Tibial nerve (tissue), 4 donors: Measurements from ENCODE around the gene JPH4. TPM values are rescaled to one million over a fixed set of nuclear protein-coding genes. Genes with fewer than 3 reads are reported as not detected.
"Not testable (repeated sequence)": the region's sequence is repeated elsewhere in the genome, so short reads cannot be mapped to it uniquely, and the experiment has no call there.

Experiments
- DNase-seq, 2 donors: peaks; one replicate each; pipeline ENCODE4 v3.0.0-alpha.2; 2019; ENCODE audit warnings: low spot score in 2 of 2
- H3K27ac ChIP-seq, 4 donors: fragments of 200-600 bp; sonication (generic) in 3 of 4; one replicate each; pipeline ENCODE4 v1.5.1; 2017 to 2019; ENCODE audit warnings: mild to moderate bottlenecking in 1 of 4
- H3K27me3 ChIP-seq, 2 donors: fragments of 200-600 bp; sonication (generic) in 1 of 2; one replicate each; pipeline versions ENCODE4 v1.5.1 to v1.6.0; 2017 to 2019
- H3K36me3 ChIP-seq, 3 donors: fragments of 200-600 bp; sonication (generic); one replicate each; pipeline ENCODE4 v1.5.1; 2018 to 2019
- H3K4me1 ChIP-seq, 4 donors: fragments of 200-600 bp; sonication (generic) in 3 of 4; one replicate each; pipeline ENCODE4 v1.5.1; 2017 to 2019
- H3K4me3 ChIP-seq, 4 donors: fragments of 200-600 bp; sonication (generic) in 3 of 4; one replicate each; pipeline ENCODE4 v1.5.1; 2017 to 2019; ENCODE audit warnings: mild to moderate bottlenecking in 1 of 4, moderate library complexity in 1 of 4
- H3K9me3 ChIP-seq, 4 donors: fragments of 200-600 bp; sonication (generic) in 3 of 4; one replicate each; pipeline ENCODE4 v1.5.1; 2017 to 2019
- EP300 ChIP-seq, 2 donors: sonication (generic); formaldehyde crosslinking; IDR thresholded peaks; one replicate each; pipeline ENCODE4 v1.6.1; 2017; ENCODE audit warnings: antibody characterized with exemption in 2 of 2, mild to moderate bottlenecking in 1 of 2
- POLR2A ChIP-seq, 2 donors: fragments of 450-650 bp; IDR thresholded peaks; one replicate each; pipeline ENCODE4 v1.6.1; 2017; ENCODE audit warnings: antibody characterized with exemption in 2 of 2, mild to moderate bottlenecking in 2 of 2, moderate library complexity in 2 of 2
- whole genome bisulfite sequencing, 2 donors: methylation state at CpG; one replicate each; pipeline ENCODE4 v1.1.5; 2018; 5-methylcytosine and 5-hydroxymethylcytosine counted together
- total RNA-seq, 4 donors: library from RNA; depleted of rRNA; stranded (reverse); fragments of >200 nt; gene quantifications; one replicate each; pipeline ENCODE4 v1.1.0, GENCODE V29; 2016
- TF ChIP-seq, protein P1 (sequence below), 5 experiments: fragments of 200-600 bp in 3 of 5; fragments of 450-650 bp in 2 of 5; sonication (generic) in 3 of 5; IDR thresholded peaks; one replicate each; pipeline ENCODE4 v1.5.1; 2016 to 2019; ENCODE audit warnings: antibody characterized with exemption in 5 of 5, mild to moderate bottlenecking in 3 of 5, moderate library complexity in 2 of 5

The JPH4 gene
- total RNA-seq, 4 donors from 2014 or later = 1.2 to 2.9 (median 2.2) TPM

DNA sequence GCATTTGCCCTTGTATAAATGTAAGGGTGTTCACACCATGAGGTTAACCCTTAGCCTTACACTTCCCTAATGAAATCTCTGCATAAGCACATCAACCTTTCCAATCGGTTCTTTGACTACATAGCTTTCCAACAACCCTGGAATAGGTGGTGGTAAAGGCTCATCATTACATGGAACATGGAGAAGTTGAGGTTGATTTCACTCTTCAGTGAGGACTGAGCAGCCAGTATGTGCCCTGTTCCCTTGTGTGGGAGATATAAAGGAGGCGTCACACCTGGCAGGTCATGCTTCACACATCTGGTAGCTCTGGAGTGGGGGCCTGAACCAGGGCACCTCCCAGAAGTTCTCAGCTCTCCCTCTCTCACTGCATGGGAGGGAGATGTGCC lies 21.7 kb upstream of the JPH4 start:
- Histone ChIP-seq H3K9me3 (peaks cover 0 to 3% (median 0%) of the 10 kb centered on the region in 4 donors), H3K4me3 (no peak overlapping the region), H3K27me3 (no peaks in the 10 kb centered on the region), H3K36me3 (no peaks in the 10 kb centered on the region), H3K27ac (no peak overlapping the region), H3K4me1 (no peaks in the 10 kb centered on the region)
- WGBS, 2 donors = 62 to 89% methylated on average over 2 of the region's 2 CpGs
- no peak for DNase-seq
- TF ChIP-seq POLR2A (IDR thresholded peaks at IDR 0.05) = no peak
- no peak for TF ChIP-seq EP300 (IDR thresholded peaks at IDR 0.05)
- TF ChIP-seq, protein P1, sequence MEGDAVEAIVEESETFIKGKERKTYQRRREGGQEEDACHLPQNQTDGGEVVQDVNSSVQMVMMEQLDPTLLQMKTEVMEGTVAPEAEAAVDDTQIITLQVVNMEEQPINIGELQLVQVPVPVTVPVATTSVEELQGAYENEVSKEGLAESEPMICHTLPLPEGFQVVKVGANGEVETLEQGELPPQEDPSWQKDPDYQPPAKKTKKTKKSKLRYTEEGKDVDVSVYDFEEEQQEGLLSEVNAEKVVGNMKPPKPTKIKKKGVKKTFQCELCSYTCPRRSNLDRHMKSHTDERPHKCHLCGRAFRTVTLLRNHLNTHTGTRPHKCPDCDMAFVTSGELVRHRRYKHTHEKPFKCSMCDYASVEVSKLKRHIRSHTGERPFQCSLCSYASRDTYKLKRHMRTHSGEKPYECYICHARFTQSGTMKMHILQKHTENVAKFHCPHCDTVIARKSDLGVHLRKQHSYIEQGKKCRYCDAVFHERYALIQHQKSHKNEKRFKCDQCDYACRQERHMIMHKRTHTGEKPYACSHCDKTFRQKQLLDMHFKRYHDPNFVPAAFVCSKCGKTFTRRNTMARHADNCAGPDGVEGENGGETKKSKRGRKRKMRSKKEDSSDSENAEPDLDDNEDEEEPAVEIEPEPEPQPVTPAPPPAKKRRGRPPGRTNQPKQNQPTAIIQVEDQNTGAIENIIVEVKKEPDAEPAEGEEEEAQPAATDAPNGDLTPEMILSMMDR (IDR thresholded peaks at IDR 0.05) = no peak

DNA sequence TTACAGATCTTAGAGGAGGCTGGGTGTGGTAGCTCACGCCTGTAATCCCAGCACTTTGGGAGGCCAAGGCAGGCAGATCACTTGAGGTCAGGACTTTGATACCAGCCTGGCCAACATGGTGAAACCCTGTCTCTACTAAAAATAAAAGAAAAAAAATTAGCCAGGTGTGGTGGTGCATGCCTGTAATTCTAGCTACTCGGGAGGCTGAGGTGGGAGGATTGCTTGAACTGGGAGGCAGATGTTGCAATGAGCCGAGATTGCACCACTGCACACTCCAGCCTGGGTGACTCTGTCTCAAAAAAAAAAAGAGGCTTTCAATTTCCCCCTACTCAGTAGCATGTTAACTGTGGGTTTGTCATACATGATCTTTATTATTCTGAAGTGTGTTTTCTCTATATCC lies 15.6 kb upstream of the JPH4 start:
- H3K27me3 ChIP-seq, H3K4me3 ChIP-seq, H3K4me1 ChIP-seq, H3K27ac ChIP-seq, H3K9me3 ChIP-seq, H3K36me3 ChIP-seq, DNase-seq: not testable (repeated sequence)
- WGBS, 2 donors = 81 to 86% methylated on average over 3 of the region's 3 CpGs

DNA sequence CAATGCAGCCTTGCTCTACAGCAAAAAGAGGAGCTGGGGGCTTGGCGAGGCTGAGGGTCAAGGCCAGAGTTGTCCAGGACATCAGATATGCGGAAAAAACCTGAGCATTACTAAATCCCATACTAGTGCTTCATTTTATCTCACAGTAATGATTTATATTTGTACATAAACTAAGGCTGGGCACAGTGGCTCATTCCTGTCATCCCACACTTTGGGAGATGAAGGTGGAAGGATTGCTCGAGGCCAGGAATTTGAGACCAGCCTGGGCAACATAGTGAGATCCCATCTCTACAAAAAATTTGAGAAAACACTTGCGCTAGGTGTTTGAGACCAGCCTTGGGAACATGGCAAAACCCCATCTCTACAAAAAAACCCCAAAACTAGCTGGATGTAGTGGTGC lies 11.6 kb upstream of the JPH4 start:
- no peaks in the 10 kb centered on the region for H3K9me3 ChIP-seq
- no peak overlapping the region for H3K27ac ChIP-seq
- H3K27me3 ChIP-seq = no peaks in the 10 kb centered on the region
- TF ChIP-seq EP300 (IDR thresholded peaks at IDR 0.05) (no peak), POLR2A (IDR thresholded peaks at IDR 0.05) (no peak)
- TF ChIP-seq, protein P1 (IDR thresholded peaks at IDR 0.05) = no peak
- H3K36me3 ChIP-seq = no peaks in the 10 kb centered on the region
- H3K4me1 ChIP-seq = peaks cover 0 to 5% (median 2%) of the 10 kb centered on the region in 4 donors
- WGBS, 2 donors = 89 to 90% methylated on average over 4 of the region's 4 CpGs
- H3K4me3 ChIP-seq = no peak overlapping the region
- no peak for DNase-seq

DNA sequence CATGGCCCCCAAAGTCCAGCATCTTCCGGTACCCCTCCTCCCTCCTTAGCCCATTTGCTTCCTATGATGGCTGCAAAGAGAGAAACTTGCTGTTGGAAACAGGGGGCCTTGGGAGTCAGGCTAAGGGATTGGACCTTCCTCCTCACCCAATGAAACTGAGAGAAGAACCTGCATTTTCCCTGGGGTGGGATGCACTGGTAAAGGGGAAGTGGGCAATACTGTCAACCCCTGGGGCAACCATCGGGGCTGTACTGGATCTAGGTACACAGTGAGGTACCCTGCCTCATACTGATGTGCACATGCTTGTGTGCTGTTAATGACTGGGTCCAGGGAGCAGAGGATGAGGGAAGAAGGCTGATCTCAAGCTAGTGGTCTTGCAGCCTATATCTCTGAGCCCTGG lies 11.0 kb upstream of the JPH4 start:
- no peaks in the 10 kb centered on the region for H3K36me3 ChIP-seq
- H3K4me3 ChIP-seq = no peak overlapping the region
- TF ChIP-seq POLR2A (IDR thresholded peaks at IDR 0.05) (no peak), EP300 (IDR thresholded peaks at IDR 0.05) (no peak)
- TF ChIP-seq, protein P1 (IDR thresholded peaks at IDR 0.05) = no peak
- DNase-seq = no peak
- H3K4me1 ChIP-seq = peaks cover 0 to 5% (median 2%) of the 10 kb centered on the region in 4 donors
- no peaks in the 10 kb centered on the region for H3K27me3 ChIP-seq
- H3K9me3 ChIP-seq = no peaks in the 10 kb centered on the region
- WGBS, 2 donors = 92 to 94% methylated on average over 2 of the region's 2 CpGs
- no peak overlapping the region for H3K27ac ChIP-seq

DNA sequence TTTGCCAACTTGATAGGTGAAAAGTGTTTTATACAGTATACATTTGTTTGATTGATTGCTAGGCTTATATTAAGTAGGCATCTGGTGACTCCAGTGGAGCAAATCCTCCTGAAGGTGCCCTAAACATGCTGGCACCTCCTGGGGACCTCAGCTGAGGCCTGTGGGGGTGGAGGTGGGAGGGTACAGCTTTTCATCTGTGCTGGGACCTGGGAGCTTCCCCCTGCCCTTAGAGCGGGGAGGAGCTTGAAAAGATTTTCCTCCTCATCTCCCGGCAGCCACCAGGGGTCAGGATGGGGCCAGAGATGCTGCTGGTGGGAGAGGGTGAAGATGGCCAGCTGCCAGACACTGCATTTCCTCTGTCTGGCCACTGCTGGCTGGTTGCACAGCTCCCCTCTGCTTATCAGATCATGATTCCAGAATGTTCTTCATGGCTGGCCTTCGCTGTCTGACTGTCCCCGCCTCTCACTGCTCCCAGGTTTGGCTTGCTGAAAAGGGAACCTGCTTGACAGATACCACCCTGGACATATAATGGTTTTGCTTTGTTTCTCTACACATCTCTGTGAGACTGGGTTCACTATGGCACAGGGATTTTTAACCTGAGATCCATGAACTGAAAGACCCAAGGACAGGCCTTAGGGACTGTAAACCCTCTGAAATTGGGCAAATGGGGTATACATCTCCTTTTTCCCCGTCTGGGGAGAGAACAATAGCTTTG lies 10.5 kb upstream of the JPH4 start:
- H3K27ac ChIP-seq = no peak overlapping the region
- no peak for TF ChIP-seq POLR2A (IDR thresholded peaks at IDR 0.05)
- TF ChIP-seq, protein P1 (IDR thresholded peaks at IDR 0.05) = peak; percentile 43 to 71 (median 63)
- H3K4me3 ChIP-seq = no peak overlapping the region
- H3K9me3 ChIP-seq = no peaks in the 10 kb centered on the region
- 12 to 13% methylated on average over 5 of the region's 5 CpGs for WGBS, 2 donors
- no peaks in the 10 kb centered on the region for H3K36me3 ChIP-seq
- peaks cover 0 to 5% (median 2%) of the 10 kb centered on the region in 4 donors for H3K4me1 ChIP-seq
- no peaks in the 10 kb centered on the region for H3K27me3 ChIP-seq
- DNase-seq = peak; percentile 48 to 70

DNA sequence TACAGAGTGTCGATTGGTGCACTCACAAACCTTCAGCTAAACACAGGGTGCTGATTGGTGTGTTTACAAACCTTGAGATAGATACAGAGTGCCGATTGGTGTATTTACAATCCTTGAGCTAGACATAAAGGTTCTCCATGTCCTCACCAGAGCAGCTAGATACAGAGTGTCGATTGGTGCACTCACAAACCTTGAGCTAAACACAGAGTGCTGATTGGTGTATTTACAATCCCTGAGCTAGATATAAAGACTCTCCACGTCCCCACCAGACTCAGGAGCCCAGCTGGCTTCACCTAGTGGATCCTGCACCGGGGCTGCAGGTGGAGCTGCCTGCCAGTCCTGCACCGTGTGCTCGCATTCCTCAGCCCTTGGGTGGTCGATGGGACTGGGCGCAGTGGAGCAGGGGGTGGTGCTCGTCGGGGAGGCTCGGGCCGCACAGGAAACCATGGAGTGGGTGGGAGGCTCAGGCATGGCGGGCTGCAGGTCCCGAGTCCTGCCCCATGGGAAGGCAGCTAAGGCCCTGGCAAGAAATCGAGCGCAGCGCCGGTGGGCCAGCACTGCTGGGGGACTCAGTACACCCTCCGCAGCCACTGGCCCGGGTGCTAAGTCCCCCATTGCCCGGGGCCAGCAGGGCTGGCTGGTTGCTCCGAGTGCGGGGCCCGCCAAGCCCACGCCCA lies 6.1 kb upstream of the JPH4 start:
- H3K36me3 ChIP-seq, DNase-seq, H3K27ac ChIP-seq, H3K4me1 ChIP-seq, H3K9me3 ChIP-seq, H3K4me3 ChIP-seq: not testable (repeated sequence)
- 91 to 98% methylated on average over 16 to 23 of the region's 26 CpGs for WGBS, 2 donors
- H3K27me3 ChIP-seq = peaks cover 0 to 28% of the 10 kb centered on the region in 2 donors

DNA sequence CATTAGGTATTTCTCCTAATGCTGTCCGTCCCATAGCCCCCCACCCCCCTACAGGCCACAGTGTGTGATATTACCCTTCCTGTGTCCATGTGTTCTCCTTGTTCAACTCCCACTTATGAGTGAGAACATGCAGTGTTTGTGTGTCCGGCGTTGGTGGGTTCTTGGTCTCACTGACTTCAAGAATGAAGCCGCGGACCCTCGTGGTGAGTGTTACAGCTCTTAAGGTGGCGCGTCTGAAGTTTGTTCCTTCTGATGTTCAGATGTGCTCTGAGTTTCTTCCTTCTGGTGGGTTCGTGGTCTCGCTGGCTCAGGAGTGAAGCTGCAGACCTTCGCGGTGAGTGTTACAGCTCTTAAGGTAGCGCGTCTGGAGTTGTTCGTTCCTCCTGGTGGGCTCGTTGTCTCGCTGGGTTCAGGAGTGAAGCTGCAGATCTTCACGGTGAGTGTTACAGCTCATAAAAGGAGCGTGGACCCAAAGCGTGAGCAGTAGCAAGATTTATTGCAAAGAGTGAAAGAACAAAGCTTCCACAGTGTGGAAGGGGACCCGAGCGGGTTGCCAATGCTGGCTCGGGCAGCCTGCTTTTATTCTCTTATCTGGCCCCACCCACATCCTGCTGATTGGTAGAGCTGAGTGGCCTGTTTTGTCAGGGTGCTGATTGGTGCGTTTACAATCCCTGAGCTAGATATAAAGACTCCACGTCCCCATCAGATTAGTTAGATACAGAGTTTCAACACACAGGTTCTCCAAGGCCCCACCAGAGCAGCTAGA lies 5.4 kb upstream of the JPH4 start:
- not testable (repeated sequence) for H3K9me3 ChIP-seq, H3K36me3 ChIP-seq, H3K27ac ChIP-seq, DNase-seq, H3K4me1 ChIP-seq, H3K4me3 ChIP-seq
- peaks cover 0 to 34% of the 10 kb centered on the region in 2 donors for H3K27me3 ChIP-seq
- WGBS, 2 donors = 63 to 77% methylated on average over 25 of the region's 25 CpGs
